ENCODE measurements around the gene ZNF649. TPM values are rescaled to one million over a fixed set of nuclear protein-coding genes. Genes with fewer than 3 reads are reported as not detected.
A peak's percentile ranks its signal among the peaks of the same experiment; 100 is the strongest.

ZNF649 gene
- total and polyA plus RNA-seq, 2 of the 13 experiments (the other 11 are each of a cell fraction or from before 2014, with no cell fraction given) = 3.0 to 13.4 TPM

DNA sequence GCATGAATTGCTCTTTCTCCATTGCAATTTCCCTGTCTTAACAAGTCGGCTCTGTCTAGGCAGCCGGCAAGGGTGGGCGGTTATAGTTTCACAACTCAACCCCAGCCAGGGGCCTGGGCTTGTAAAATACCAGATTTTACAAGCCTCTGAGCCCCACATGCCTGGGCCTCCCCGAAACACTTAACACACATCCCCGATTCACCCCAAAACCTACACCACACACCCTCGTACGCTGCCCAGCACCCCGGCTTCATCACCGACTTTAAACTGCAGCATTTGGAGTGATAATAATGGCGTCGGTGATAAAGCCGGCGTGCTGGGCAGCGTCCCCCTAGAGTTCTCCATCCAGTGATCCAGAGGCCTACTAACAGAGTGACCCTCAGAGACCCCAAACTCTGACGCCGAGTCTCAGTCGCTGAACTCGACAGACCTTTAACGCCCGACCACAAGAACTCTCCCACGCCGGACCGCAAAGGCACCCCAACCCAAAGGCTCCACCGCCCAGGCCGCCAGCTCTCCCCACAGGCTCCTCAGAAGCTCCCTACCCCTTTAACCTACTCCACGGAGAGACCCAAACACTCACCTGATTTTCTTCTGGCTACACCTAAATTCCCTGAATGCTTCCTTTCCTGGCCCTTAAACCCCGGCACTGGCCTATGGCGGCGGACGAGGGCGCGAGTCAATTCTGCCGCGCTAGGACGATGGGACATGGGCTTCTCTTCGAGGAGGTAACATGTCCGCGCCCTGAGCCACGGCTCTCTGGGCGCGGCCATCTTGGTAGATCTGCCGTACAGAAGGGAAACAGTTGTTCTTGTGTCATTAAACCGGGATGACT lies at the start of gene ZNF649 (continued):
- TF ChIP-seq, protein P1, sequence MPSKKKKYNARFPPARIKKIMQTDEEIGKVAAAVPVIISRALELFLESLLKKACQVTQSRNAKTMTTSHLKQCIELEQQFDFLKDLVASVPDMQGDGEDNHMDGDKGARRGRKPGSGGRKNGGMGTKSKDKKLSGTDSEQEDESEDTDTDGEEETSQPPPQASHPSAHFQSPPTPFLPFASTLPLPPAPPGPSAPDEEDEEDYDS (CRISPR knock-in tag; IDR thresholded peaks at IDR 0.05) = peak; percentile 52
- TF ChIP-seq, protein P2, sequence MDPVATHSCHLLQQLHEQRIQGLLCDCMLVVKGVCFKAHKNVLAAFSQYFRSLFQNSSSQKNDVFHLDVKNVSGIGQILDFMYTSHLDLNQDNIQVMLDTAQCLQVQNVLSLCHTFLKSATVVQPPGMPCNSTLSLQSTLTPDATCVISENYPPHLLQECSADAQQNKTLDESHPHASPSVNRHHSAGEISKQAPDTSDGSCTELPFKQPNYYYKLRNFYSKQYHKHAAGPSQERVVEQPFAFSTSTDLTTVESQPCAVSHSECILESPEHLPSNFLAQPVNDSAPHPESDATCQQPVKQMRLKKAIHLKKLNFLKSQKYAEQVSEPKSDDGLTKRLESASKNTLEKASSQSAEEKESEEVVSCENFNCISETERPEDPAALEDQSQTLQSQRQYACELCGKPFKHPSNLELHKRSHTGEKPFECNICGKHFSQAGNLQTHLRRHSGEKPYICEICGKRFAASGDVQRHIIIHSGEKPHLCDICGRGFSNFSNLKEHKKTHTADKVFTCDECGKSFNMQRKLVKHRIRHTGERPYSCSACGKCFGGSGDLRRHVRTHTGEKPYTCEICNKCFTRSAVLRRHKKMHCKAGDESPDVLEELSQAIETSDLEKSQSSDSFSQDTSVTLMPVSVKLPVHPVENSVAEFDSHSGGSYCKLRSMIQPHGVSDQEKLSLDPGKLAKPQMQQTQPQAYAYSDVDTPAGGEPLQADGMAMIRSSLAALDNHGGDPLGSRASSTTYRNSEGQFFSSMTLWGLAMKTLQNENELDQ (CRISPR knock-in tag; IDR thresholded peaks at IDR 0.05; ENCODE audit: borderline replicate concordance) = no peak
- TF ChIP-seq ZNF766 (CRISPR knock-in tag; IDR thresholded peaks at IDR 0.05; ENCODE audit: borderline replicate concordance) (peak; percentile 67; the same call in 1 of the 2 replicates), FOXC1 (CRISPR knock-in tag; IDR thresholded peaks at IDR 0.05; ENCODE audit: borderline replicate concordance) (no peak), CREM (IDR thresholded peaks at IDR 0.05) (peak; percentile 86), CREM (CRISPR knock-in tag; IDR thresholded peaks at IDR 0.05) (no peak), ZNF256 (CRISPR knock-in tag; conservative IDR thresholded peaks at IDR 0.05) (no peak), NFE2L2 (IDR thresholded peaks at IDR 0.05; ENCODE audit: low read length) (no peak), POLR2A (IDR thresholded peaks at IDR 0.05; ENCODE audit: insufficient read depth in 1 of 2, low read depth in 2 of 2, low read length in 2 of 2) (peak; percentile 59 to 69), RFX3 (CRISPR knock-in tag; IDR thresholded peaks at IDR 0.05) (no peak), NFKB2 (CRISPR knock-in tag; IDR thresholded peaks at IDR 0.05; ENCODE audit: borderline replicate concordance) (no peak; the same call in 1 of the 2 replicates), ETV6 (CRISPR knock-in tag; conservative IDR thresholded peaks at IDR 0.05) (no peak), ZEB1 (IDR thresholded peaks at IDR 0.05; ENCODE audit: insufficient replicate concordance, low read depth) (no peak), ZNF253 (CRISPR knock-in tag; IDR thresholded peaks at IDR 0.05; ENCODE audit: borderline replicate concordance) (no peak), ZNF839 (CRISPR knock-in tag; IDR thresholded peaks at IDR 0.05; ENCODE audit: borderline replicate concordance) (0 out of 2 replicates have a peak, but pooled peaks have one; percentile 35), ZNF350 (CRISPR knock-in tag; IDR thresholded peaks at IDR 0.05; ENCODE audit: borderline replicate concordance, low read depth) (peak; percentile 80), ZNF326 (CRISPR knock-in tag; IDR thresholded peaks at IDR 0.05; ENCODE audit: borderline replicate concordance) (no peak), CENPX (CRISPR knock-in tag; IDR thresholded peaks at IDR 0.05) (no peak), GABPB1 (CRISPR knock-in tag; IDR thresholded peaks at IDR 0.05) (peak; percentile 79)
- TF ChIP-seq, protein P3, sequence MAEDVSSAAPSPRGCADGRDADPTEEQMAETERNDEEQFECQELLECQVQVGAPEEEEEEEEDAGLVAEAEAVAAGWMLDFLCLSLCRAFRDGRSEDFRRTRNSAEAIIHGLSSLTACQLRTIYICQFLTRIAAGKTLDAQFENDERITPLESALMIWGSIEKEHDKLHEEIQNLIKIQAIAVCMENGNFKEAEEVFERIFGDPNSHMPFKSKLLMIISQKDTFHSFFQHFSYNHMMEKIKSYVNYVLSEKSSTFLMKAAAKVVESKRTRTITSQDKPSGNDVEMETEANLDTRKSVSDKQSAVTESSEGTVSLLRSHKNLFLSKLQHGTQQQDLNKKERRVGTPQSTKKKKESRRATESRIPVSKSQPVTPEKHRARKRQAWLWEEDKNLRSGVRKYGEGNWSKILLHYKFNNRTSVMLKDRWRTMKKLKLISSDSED (CRISPR knock-in tag; IDR thresholded peaks at IDR 0.05) = no peak
- TF ChIP-seq, protein P4, sequence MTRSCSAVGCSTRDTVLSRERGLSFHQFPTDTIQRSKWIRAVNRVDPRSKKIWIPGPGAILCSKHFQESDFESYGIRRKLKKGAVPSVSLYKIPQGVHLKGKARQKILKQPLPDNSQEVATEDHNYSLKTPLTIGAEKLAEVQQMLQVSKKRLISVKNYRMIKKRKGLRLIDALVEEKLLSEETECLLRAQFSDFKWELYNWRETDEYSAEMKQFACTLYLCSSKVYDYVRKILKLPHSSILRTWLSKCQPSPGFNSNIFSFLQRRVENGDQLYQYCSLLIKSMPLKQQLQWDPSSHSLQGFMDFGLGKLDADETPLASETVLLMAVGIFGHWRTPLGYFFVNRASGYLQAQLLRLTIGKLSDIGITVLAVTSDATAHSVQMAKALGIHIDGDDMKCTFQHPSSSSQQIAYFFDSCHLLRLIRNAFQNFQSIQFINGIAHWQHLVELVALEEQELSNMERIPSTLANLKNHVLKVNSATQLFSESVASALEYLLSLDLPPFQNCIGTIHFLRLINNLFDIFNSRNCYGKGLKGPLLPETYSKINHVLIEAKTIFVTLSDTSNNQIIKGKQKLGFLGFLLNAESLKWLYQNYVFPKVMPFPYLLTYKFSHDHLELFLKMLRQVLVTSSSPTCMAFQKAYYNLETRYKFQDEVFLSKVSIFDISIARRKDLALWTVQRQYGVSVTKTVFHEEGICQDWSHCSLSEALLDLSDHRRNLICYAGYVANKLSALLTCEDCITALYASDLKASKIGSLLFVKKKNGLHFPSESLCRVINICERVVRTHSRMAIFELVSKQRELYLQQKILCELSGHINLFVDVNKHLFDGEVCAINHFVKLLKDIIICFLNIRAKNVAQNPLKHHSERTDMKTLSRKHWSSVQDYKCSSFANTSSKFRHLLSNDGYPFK (CRISPR knock-in tag; IDR thresholded peaks at IDR 0.05; ENCODE audit: borderline replicate concordance) = peak; percentile 75; the same call in 1 of the 2 replicates
- TF ChIP-seq, protein P5, sequence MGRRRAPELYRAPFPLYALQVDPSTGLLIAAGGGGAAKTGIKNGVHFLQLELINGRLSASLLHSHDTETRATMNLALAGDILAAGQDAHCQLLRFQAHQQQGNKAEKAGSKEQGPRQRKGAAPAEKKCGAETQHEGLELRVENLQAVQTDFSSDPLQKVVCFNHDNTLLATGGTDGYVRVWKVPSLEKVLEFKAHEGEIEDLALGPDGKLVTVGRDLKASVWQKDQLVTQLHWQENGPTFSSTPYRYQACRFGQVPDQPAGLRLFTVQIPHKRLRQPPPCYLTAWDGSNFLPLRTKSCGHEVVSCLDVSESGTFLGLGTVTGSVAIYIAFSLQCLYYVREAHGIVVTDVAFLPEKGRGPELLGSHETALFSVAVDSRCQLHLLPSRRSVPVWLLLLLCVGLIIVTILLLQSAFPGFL (CRISPR knock-in tag; IDR thresholded peaks at IDR 0.05) = no peak
